Mucosa of descending colon (tissue), 3 donors: ENCODE data around the gene IGSF22. TPM values are rescaled to one million over a fixed set of nuclear protein-coding genes. Genes with fewer than 3 reads are reported as not detected.

Source experiments
- ATAC-seq: fragments of 200-7000 bp; cut with Tn5 transposase; one replicate; pipeline ENCODE4 v1.9.1; 2020; ENCODE audit warnings: mild to moderate bottlenecking, moderate library complexity
- DNase-seq, 3 donors: peaks; one replicate each; pipeline ENCODE4 v3.0.0-alpha.2; 2020
- H3K36me3 ChIP-seq: fragments of 200-600 bp; one replicate; pipeline ENCODE4 v1.8.0; 2021; ENCODE audit warnings: low read depth, mild to moderate bottlenecking
- H3K4me1 ChIP-seq: fragments of 200-600 bp; one replicate; pipeline ENCODE4 v1.8.0; 2021; ENCODE audit warnings: low read depth, mild to moderate bottlenecking
- H3K4me3 ChIP-seq: fragments of 200-600 bp; one replicate; pipeline ENCODE4 v1.8.0; 2021; ENCODE audit warnings: mild to moderate bottlenecking
- H3K9me3 ChIP-seq: fragments of 200-600 bp; one replicate; pipeline ENCODE4 v1.8.0; 2021; ENCODE audit warnings: mild to moderate bottlenecking
- CTCF ChIP-seq: fragments of 200-600 bp; IDR thresholded peaks from one replicate; pipeline ENCODE4 v1.8.0; 2022; ENCODE audit warnings: antibody characterized with exemption, mild to moderate bottlenecking
- intact Hi-C, 2 donors: fragments of 100-400 bp; cut with DNase I in 1 of 2; cut with micrococcal nuclease in 1 of 2; formaldehyde crosslinking; loops; one replicate each; pipeline versions ENCODE4 v1.11.0 to v1.11.1; 2022; cut with DNase I, micrococcal nuclease
- total RNA-seq, 3 donors: library from RNA; stranded (reverse); fragmentation: NEBNext Ultra II Directional in 2 of 3; extraction: Animal tissue kit (Norgen Biotek cat#: 25700) in 2 of 3; gene quantifications; one replicate each; pipeline versions ENCODE4 v1.2.1 to v1.2.4, GENCODE V29; 2021 to 2023
- donor health status: DM: no; HTN: no; CAD: no; lungs with moderate emphysema.
- donor health status: DM: no; HTN: no; CAD: no.
- donor health status: DM: no; HTN: yes; CAD: no.

The IGSF22 gene
- total RNA-seq, 3 donors from 2014 or later = 1.1 to 1.5 (median 1.5) TPM

- no peaks in the 10 kb centered on the region for H3K36me3 ChIP-seq
- peaks cover 12% of the 10 kb centered on the region for H3K4me1 ChIP-seq
- DNase-seq (no peak), ATAC-seq (no peak)
- intact Hi-C loops = no loop called here
- H3K9me3 ChIP-seq = no peaks in the 10 kb centered on the region
- no peak overlapping the region for H3K4me3 ChIP-seq
- TF ChIP-seq CTCF = no peak
Measured at GRCh38 chr11:18700872-18701271, 25.1 kb downstream of the IGSF22 start.

GRCh38 chr11:18700375-18700774, 25.6 kb downstream of the IGSF22 start:
- intact Hi-C loops = no loop called here
- peak in 1 of 3 donors; percentile 28 for DNase-seq

GRCh38 chr11:18699848-18700261, 26.1 kb downstream of the IGSF22 start:
- intact Hi-C loops = no loop called here
- Histone ChIP-seq H3K4me1 (peaks cover 2% of the 10 kb centered on the region), H3K4me3 (no peak overlapping the region), H3K36me3 (no peaks in the 10 kb centered on the region), H3K9me3 (no peaks in the 10 kb centered on the region)
- no peak for TF ChIP-seq CTCF
- DNase-seq (peak in 1 of 3 donors; percentile 28), ATAC-seq (no peak)

More at GRCh38 chr11:18700375-18700774, 25.6 kb downstream of the IGSF22 start:
- TF ChIP-seq CTCF = no peak
- Histone ChIP-seq H3K4me1 (peaks cover 8% of the 10 kb centered on the region), H3K4me3 (no peak overlapping the region), H3K36me3 (no peaks in the 10 kb centered on the region), H3K9me3 (no peaks in the 10 kb centered on the region)
- ATAC-seq = no peak

- H3K4me3 ChIP-seq = no peak overlapping the region
- no peak for ATAC-seq
- no peak for TF ChIP-seq CTCF
- no peak for DNase-seq
- intact Hi-C loops = no loop called here
- no peaks in the 10 kb centered on the region for H3K9me3 ChIP-seq
- H3K4me1 ChIP-seq = peaks cover 2% of the 10 kb centered on the region
- H3K36me3 ChIP-seq = no peaks in the 10 kb centered on the region
Measured at GRCh38 chr11:18699269-18699596, 26.8 kb downstream of the IGSF22 start.

GRCh38 chr11:18698341-18699268, 27.4 kb downstream of the IGSF22 start, which contains the start of gene TMEM86A:
Gene TMEM86A (plus strand): TSS chr11:18698779. CDS start chr11:18698887, 108 bp downstream.
- TF ChIP-seq CTCF = no peak
- ATAC-seq (peak; percentile 96), DNase-seq (peak; percentile 94 to 96 (median 95))
- Histone ChIP-seq H3K36me3 (no peaks in the 10 kb centered on the region), H3K4me1 (peaks cover 2% of the 10 kb centered on the region), H3K9me3 (no peaks in the 10 kb centered on the region), H3K4me3 (peak within 1 kb of the TSS; percentile 27)
- intact Hi-C loops = no loop called here
